Inferior parietal cortex (tissue), 1 donor: ENCODE data around the gene GAST.
"Not testable (repeated sequence)": the region's sequence is repeated elsewhere in the genome, so short reads cannot be mapped to it uniquely, and the experiment has no call there.

Experiments used
- DNase-seq: peaks from one replicate; pipeline ENCODE4 v3.0.0-alpha.2; 2016; ENCODE audit errors: extremely low spot score

Gene GAST

GRCh38 chr17:41711669-41712400 lies at the start of gene GAST:
GAST (plus strand) TSS chr17:41712331; CDS start chr17:41715437, 3,106 bp downstream.
- no peak for DNase-seq

- DNase-seq = no peak
Measured at GRCh38 chr17:41663451-41664171, 48.5 kb upstream of the GAST start.

- DNase-seq = no peak
Measured at GRCh38 chr17:41664172-41664457, 48.0 kb upstream of the GAST start.

- no peak for DNase-seq
Measured at GRCh38 chr17:41664587-41665565, 47.3 kb upstream of the GAST start.

GRCh38 chr17:41665566-41666236 lies 46.4 kb upstream of the GAST start:
- peak; percentile 90 for DNase-seq

- no peak for DNase-seq
Measured at GRCh38 chr17:41666237-41666641, 45.9 kb upstream of the GAST start.

- peak; percentile 83 for DNase-seq
Measured at GRCh38 chr17:41666708-41667279, 45.3 kb upstream of the GAST start.

- DNase-seq = no peak
Measured at GRCh38 chr17:41667280-41668041, 44.7 kb upstream of the GAST start.

GRCh38 chr17:41672153-41672552 lies 40.0 kb upstream of the GAST start:
- no peak for DNase-seq

- DNase-seq = not testable (repeated sequence)
Measured at GRCh38 chr17:41675157-41676057, 36.7 kb upstream of the GAST start.

GRCh38 chr17:41676058-41676419 lies 36.1 kb upstream of the GAST start:
- no peak for DNase-seq

GRCh38 chr17:41678411-41678906 lies 33.7 kb upstream of the GAST start:
- DNase-seq = no peak

GRCh38 chr17:41678907-41679739 lies 33.0 kb upstream of the GAST start:
- peak; percentile 26 for DNase-seq

- no peak for DNase-seq
Measured at GRCh38 chr17:41679740-41680425, 32.2 kb upstream of the GAST start.

GRCh38 chr17:41680426-41681040 lies 31.6 kb upstream of the GAST start:
- DNase-seq = peak; percentile 37

- DNase-seq = no peak
Measured at GRCh38 chr17:41681776-41682175, 30.4 kb upstream of the GAST start.

GRCh38 chr17:41682631-41683030 lies 29.5 kb upstream of the GAST start:
- no peak for DNase-seq
